ENCODE measurements around the gene HOXD12.

Gene HOXD12

DNA sequence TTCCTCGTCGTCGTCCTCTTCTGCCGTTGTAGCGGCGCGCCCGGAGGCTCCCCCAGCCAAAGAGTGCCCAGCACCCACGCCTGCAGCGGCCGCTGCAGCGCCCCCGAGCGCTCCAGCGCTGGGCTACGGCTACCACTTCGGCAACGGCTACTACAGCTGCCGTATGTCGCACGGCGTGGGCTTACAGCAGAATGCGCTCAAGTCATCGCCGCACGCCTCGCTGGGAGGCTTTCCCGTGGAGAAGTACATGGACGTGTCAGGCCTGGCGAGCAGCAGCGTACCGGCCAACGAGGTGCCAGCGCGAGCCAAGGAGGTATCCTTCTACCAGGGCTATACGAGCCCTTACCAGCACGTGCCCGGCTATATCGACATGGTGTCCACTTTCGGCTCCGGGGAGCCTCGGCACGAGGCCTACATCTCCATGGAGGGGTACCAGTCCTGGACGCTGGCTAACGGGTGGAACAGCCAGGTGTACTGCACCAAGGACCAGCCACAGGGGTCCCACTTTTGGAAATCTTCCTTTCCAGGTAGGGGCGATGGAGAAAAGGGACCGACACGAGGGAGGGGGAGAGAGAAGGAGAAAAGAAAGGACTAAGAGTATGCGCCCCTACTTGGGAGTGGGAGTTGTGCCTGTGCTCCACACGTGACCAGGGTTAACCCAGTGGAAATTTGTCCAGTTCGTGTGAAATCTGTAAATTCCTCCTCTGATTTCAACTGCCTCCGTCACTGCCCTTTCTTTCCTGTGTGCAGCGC is 6.3 kb upstream of the HOXD12 start:
- no peak for DNase-seq (ENCODE audit: low read depth in 3 of 3)

DNA sequence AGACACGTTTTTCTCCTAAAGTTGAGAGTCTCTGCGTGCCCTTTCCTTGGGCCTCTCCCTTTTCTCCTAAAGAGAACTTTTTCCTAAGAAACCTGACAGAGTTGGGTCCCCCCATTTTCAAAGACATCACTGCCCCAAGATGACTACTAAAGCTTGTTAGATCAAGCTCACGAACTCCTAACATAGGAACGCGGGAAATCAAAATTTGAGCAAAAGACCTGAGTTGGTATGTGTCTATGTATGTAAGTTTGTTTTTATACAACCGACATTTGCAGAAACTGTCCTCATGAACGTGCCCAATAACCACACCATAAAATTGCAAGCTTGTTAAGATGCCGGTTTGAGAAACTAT is 5.7 kb upstream of the HOXD12 start:
- DNase-seq (ENCODE audit: low read depth in 3 of 3), result no peak

DNA sequence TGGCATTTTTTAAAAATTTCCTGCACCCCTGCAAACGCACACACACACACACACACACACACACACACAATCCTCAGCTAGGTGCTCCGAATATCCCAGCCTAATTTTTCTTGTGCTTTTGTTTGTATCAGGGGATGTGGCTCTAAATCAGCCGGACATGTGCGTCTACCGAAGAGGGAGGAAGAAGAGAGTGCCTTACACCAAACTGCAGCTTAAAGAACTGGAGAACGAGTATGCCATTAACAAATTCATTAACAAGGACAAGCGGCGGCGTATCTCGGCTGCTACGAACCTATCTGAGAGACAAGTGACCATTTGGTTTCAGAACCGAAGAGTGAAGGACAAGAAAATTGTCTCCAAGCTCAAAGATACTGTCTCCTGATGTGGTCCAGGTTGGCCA is 5.2 kb upstream of the HOXD12 start:
- no peak for DNase-seq (ENCODE audit: low read depth in 3 of 3)

DNA sequence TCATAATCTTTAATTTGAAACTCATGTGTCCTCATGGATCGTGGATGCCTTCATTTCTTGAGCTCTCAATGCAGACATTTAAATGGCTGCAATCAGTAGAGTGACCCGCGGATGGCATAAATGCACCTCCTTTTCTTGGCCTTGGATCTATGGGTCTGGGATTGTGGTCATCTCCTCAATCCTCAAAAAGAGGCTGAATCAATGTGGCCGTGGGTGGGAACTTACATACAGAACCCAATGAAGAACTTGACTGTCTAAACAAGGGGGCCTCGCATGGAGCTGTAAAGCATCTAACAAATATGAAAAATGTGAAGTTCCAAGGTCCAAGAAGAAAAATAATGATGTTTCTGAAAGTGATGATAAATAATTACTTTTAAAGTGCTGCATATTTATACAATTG is 4.2 kb upstream of the HOXD12 start:
- DNase-seq (ENCODE audit: low read depth in 3 of 3), result no peak

DNA sequence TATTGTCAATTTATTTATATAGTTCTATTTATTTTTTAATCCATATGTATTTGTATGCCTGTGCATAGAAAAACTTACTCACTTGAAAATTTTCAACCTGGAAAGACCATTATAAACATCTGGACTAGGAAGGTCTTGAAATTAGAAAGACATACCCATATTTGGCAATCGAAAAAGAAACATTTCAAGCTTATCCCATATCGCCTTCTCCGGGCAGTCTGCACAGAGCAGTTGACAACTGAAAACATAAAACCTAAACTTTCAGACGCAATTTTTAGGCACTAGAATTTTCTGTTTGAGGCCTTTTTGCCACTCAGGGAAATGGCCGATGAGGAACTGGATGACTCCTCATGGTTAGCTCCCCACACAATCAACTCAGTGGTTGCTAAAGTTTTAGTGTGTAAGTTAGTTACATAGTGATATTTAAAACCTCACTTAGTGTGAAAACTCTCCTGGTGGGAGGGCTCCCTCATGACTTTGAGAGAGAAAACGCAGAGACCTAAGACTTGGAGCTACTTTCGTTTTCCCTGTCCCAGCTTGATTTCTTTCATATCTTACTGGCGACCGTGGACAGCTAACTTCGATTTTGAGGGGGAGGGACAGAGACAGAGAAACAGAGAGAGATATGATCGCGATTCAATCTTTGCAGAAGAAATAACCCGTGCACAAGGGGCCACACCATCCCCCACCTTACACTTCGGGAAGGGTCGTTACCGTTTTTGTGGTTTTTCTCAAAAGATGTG is 3.2 kb upstream of the HOXD12 start:
- no peak for DNase-seq (ENCODE audit: low read depth in 3 of 3)

DNA sequence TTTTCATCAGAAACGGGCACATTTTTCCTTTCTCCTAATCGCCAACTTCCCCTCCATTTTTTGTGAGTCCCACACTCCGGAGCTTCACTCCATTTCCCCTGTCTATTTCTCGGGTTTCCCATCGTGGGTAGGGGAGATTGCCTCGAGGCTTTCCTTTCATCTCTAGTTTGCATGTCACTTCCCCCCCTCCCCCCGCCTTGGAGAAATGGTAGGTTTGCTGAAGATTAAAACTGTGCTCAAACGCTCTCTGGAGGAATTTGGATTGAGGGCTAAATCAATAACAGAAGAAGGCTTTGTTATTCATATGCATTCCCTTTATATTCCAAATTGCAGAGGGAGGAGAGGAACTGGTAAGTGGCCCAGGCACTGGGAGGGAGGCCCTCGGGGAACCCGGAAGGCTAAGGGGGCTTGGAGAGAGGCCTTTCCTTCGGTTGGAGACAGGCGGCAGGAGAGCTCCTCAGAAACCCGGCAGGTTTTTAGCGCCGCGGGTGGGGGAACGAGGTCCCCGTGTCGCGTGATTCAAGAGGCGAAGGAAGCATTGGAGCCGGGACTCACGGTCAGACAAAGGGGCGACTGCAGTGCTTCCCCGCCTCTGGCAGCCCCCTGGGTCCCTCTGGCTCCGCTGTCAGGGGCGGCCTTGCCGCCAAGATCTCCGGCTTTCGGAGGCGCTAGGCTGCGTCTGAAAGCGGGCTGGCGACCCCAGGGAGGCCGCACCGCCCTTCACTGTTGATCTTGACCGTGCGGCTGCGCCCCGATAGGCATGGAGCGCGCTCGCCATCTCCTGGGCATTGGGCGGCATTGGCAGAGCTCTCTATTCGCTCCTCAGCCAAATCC is 2.4 kb upstream of the HOXD12 start:
- peak; percentile 18 to 56 (median 29) for DNase-seq (ENCODE audit: low read depth in 3 of 3)

DNA sequence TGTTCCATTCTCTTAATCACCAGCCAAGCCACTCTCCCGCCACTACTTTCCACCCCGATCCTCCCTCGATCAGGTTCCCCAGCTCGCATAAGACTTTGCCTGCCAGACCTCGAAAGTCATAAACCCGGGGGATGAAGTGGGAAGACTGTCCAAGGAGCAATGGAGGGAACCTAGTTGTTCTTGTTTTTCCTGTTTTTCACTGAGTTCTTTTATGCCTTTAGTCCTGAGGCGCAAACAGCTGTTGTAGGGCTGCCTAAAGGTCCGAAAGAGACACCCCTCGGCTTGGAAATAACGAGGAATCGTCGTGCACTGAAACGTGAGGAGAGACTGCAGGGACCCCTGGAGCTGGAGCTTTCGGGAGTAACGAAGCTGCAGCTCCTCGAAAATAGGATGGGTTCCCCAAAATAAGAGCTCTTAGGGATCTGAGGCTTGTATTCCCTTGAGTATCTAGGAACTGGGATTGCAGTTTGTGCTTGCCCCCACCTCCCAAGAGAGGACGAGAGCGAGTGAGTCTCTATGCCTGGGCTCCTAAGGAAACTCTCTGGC is 1.7 kb upstream of the HOXD12 start:
- no peak for DNase-seq (ENCODE audit: low read depth in 3 of 3)

DNA sequence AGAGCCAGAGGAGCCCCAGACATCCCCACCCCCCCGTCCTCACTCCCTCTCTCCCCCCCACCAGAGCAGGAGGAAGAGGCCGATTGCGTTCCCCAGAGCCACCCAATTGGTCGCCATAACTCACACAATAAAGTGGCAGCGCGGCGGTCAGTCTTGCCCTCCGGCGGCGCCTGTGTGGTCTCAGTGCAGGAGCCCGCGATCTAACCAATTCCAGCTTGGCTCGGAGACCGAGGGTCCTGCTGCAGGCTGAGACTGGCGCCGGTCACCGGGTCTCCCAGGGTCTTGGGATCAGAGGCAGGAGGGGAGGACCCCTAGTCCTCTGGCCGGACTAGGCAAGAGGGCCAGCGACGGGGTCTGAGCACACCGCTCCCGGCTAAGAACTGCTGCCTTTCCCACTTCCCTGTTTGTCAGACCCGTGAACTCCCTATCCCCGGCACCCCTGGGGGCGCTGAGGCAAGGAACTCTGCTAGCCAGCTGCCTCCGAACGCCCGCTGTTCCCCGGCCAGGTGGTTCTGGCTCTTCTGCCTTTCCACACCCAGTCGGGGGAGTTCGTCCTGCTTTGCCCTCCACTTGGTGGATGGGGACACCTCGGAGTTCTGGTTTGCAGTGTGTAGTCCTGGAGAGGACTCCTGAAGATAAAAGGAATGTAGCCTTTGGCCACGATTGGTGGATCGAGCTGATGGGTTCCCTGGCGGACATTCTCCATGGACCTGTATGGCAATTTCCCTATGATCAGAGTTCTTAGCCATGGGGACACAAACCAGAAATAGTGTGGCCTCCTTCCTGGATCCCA is 1.0 kb upstream of the HOXD12 start:
- DNase-seq (ENCODE audit: low read depth in 3 of 3), result no peak

DNA sequence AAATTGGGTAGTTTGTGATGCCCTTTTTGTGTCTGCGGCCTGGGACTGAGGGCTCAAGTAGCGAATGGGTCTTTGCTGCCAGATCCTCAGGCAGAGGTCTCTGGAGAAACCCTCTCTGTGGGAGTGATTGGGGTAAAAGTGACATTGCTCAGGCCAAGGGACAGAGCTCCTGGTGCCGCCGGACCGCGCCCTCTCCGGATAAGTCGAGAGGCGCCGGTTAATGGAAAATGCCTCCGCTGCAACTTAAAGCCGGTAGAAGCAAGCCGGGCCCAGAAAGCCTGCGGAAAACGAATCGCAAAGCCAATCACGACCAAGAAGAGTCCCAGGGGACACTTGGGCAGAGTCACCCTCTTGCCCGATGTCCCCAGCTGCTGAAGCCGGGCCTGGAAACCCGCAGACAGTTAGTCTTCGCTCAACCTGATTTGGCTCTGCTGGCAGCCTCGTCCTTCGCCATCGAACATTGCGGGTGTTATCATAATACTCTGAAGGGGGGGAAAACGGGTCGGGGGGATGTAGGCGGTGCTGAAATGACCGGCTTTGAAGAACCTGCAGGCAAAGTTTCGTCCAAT is 352 bp upstream of the HOXD12 start:
- DNase-seq (ENCODE audit: low read depth in 3 of 3), result no peak

DNA sequence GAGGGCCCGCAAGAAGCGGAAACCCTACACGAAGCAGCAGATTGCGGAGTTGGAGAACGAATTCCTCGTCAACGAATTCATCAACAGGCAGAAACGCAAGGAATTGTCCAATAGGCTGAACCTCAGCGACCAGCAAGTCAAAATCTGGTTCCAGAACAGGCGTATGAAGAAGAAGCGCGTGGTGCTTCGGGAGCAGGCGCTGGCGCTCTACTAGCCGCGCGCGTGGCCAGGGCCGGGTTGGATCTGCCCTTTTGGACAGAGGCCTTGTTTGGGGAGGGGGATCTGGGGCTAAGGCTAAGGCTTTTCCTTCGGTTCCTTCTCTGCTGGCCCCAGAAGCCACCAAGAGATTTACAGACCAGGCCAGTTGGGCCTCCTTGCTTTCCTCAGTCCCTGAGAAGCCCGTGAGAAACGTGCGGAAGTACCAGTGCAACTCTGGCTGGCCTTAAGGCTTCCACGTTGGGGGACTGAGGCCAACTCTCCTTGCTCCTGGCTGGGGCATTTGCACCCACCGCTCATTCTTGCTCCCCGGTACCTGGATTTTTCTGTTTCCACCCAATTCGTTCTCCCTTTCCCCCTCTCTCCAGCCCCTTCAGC is 1.0 kb downstream of the HOXD12 start:
- DNase-seq (ENCODE audit: low read depth in 3 of 3), result no peak

DNA sequence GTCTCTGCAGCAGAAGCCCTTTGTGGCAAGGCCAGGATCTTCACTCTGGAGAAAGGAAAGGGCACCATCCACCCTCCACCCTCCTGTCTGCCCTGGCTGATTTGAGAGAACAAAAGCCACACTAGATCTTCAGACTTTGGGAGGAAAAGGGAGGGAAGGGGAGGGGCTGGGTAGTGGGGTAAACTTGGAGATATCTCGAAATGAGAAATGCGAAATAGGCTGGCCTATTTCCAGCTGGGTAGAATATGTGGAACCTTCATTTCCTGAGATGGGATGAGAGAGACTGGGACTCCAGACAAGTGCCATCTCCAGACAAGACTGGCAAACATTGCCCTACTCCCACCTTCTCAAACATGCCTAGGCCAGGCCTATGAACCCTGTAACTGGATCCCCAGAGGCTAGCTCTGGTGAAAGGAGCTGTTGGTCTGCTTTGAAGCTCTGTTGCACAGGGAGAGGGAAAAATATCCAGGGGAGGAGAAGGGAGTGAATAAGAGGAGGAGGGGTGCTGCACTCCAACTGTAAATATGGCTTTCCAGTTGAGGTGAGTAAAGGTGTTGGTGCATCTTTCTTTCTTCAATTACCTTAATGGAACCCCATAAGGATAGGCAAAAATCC is 1.7 kb downstream of the HOXD12 start:
- no peak for DNase-seq (ENCODE audit: low read depth in 3 of 3)

DNA sequence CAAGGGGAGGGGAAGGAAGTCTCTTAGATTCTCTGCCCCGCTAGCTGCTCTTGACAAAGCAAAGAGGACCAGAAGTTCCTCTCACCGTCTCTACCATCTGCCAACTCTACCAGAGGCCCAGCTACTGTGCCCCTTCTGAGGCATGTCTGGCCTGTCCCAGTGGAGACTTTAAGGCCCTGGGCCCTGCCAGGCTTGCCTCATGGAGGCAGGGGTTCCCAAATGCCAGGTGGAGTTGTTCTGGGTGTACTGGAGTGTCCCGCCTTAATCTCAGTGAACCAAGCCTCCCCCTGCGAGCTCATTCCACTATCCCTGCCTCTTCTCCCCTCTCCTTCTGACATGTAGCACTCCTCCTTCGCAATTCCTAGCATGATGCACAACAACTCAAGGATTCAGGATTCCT is 2.2 kb downstream of the HOXD12 start:
- no peak for DNase-seq (ENCODE audit: low read depth in 3 of 3)

DNA sequence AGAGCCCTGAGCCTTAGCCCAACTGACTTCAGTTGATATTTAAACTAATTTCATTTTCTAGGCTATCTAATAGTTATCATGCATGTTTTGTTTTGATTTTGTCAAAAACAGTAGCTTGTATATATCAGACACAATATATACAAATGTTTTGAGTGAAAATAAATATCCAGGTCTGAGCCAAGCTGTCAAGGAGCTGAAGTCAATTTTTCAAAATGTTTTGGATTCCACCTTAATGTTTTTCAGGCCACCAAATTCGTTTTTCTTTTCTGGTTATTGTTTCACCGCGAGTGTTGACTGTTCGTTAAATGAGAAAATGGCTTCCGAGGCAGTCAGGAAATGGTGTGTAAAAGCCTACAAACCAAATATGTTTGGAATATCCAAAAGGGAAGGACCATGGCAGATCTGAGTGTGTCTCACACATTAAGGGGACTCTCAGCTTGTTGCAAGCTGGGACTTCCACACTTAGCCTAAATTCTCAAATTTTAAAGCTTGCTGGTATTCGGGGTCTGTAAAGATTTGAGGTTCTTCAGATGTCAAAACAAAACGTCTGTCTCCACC is 2.8 kb downstream of the HOXD12 start:
- DNase-seq (ENCODE audit: low read depth in 3 of 3), result no peak

DNA sequence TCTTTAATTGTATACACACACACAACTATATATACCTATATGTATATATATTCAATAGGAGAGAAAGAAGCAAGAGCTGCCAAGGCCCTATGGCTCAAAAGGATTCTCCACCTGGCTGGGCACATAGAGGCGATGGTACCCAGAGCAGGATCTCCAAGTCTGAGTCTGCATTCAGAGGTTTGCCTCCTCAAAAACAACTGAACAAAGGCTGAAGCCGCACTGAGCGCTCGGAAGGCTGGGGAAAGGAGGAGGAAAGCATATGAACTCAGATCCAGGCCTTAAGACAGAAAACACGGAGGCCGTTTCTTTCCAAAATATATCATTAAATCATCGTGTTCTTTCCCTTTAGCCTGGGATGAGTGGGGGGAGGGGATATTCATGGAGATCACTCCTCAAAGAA is 3.6 kb downstream of the HOXD12 start:
- no peak for DNase-seq (ENCODE audit: low read depth in 3 of 3)

DNA sequence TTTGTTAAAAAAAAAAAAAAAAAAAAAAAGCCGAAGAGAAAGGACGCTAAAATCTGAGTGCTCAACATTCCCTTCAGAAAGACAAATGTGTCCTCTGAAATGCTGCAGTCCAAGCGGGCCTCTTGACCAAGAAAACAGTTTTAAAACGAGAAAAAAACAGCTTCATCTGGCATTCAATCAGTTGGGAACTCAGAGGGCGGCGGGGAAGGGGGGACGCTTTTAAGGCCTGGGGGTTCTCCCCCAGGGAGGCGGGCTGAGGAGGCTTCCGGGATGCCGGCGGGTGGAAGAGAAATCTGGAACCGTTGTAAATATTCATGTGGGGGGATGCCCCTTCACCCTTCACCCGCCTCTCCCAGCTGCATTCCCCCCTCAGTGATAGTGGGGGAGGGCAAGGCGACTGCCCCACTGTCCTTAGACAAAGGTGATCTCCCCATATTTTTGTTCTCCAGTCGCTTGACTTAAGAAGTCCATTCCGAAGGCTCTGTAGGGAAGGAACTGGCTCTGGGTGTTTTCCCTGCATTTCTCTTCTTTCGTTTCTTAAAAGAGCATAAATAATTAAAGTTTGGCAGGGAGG is 4.2 kb downstream of the HOXD12 start:
- no peak for DNase-seq (ENCODE audit: low read depth in 3 of 3)

DNA sequence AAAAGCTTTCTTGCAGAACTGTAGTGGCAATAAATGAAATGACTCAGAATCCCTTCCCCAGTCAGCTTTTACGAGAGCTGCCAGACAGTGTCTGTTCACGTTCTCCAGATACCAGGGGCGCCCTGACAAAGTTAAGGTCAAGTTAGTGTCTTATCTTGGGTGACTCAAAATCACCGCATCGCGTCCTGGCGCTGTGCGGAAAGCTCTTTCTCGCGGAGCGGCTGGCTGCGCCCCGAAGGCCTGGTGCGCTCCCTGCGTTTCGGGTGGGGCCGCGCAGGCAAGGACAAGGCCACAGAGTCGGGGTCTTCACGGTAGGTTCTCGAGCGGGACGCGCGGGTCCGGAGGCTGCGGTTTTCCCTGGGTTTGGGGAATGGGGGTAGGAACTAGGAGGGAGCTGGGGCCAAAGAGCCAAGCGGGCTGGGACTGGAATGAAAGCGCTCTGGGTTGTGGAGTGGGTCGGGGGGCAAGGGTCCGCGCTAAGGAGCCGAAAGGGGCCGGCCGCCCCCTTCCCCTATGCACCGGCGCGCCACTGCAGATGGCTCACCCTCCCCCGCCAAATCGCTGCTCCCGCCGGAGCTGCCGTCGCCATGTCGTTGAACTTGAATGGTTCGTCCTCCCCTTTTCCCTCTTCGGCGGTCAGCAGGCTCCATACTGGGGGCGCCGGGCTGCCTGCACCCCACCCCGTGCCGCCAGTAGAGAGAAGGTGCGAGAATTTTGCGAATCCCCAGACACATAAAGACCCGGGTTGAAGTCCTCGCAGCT is 4.9 kb downstream of the HOXD12 start:
- DNase-seq (ENCODE audit: low read depth in 3 of 3), result no peak

DNA sequence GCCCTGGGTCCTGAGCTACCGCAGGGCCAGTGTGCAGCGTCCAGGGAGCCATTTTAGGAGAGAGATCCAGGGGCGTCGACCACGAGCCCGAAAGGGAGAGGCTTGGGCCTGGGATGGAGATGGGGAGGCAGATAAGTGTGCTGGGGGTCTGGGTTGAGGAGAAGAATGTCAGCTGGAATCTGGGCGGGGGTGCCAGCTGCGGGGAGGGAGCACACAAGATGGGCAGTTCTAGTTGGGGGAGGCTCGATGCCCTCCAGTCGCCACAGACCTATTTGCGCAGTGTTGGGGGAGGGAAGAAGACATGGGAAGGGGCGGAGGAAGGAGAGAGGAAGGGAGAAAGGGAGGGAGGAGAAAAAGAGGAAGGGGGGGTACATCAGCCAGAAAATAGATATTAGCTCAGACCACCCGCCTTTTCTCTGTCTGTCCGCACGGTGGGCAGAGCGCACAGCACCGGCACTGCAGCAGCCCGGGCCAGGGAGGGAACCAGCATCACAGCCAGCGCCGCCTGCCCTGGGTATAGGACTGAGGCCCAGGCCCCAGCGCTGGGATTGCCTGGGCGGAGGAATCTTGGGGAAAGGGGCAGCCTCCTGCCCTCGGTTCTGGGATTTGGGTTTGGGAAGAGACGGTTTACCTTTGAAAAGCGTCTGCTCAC is 5.6 kb downstream of the HOXD12 start:
- DNase-seq (ENCODE audit: low read depth in 3 of 3), result no peak

Data from stimulated activated CD4-positive, alpha-beta T cell treated with anti-CD3 and anti-CD28 coated beads, TNF-alpha, amount 100 ng/mL, for 24 hours (primary cell).